Aorta (tissue), 5 donors: ENCODE measurements around the gene NPC1L1. TPM values are rescaled to one million over a fixed set of nuclear protein-coding genes. Genes with fewer than 3 reads are reported as not detected.

ENCODE experiments used
- ATAC-seq: fragments of 200-7000 bp; cut with Tn5 transposase; one replicate; pipeline ENCODE4 v1.9.1; 2022; ENCODE audit warnings: moderate library complexity; ENCODE audit not compliant: low FRiP score
- DNase-seq, 2 donors: peaks; one replicate each; pipeline ENCODE4 v3.0.0-alpha.2; 2020
- H3K27ac ChIP-seq, 2 donors: one replicate each; pipeline ENCODE4 v1.5.1; 2013; ENCODE audit warnings: low read length in 2 of 2, mild to moderate bottlenecking in 2 of 2, moderate library complexity in 2 of 2, control low read depth in 1 of 2, inconsistent platforms in 1 of 2, low read depth in 1 of 2
- H3K27me3 ChIP-seq, 2 donors: one replicate each; pipeline ENCODE4 v1.6.1; 2013; ENCODE audit warnings: control low read depth in 1 of 2, low read length in 1 of 2, mild to moderate bottlenecking in 1 of 2, moderate library complexity in 1 of 2; ENCODE audit not compliant: insufficient read depth in 2 of 2, control insufficient read depth in 1 of 2
- H3K36me3 ChIP-seq, 2 donors: one replicate each; pipeline ENCODE4 v1.6.1; 2013; ENCODE audit warnings: control low read depth in 1 of 2, low read length in 1 of 2, mild to moderate bottlenecking in 1 of 2; ENCODE audit not compliant: insufficient read depth in 2 of 2, control insufficient read depth in 1 of 2
- H3K4me1 ChIP-seq, 2 donors: one replicate each; pipeline ENCODE4 v1.6.1; 2013; ENCODE audit warnings: low read length in 2 of 2, control low read depth in 1 of 2, mild to moderate bottlenecking in 1 of 2, moderate library complexity in 1 of 2; ENCODE audit not compliant: insufficient read depth in 2 of 2, control insufficient read depth in 1 of 2
- H3K4me3 ChIP-seq, 2 donors: one replicate each; pipeline ENCODE4 v1.5.1; 2013; ENCODE audit warnings: low read length in 2 of 2, control low read depth in 1 of 2, mild to moderate bottlenecking in 1 of 2
- H3K9me3 ChIP-seq: one replicate; pipeline ENCODE4 v1.6.1; 2013; ENCODE audit warnings: mild to moderate bottlenecking, low read length; ENCODE audit not compliant: control insufficient read depth
- WGBS, 2 donors: extraction: QIAGEN DNeasy Blood & Tissue Kit; methylation state at CpG; one replicate each; pipeline ENCODE4 v1.1.7; 2013; 5-methylcytosine and 5-hydroxymethylcytosine counted together
- intact Hi-C, 2 donors: fragments of 100-400 bp; cut with DNase I; formaldehyde crosslinking; loops; one replicate each; pipeline versions ENCODE4 v1.14.2 to v1.15.0; 2022
- polyA plus RNA-seq, 2 donors: library from polyadenylated mRNA; stranded (reverse); fragments of 200-250 nt; gene quantifications; one replicate each; pipeline ENCODE4 v1.2.3, GENCODE V29; 2013
- total RNA-seq, 2 donors: library from RNA; stranded (reverse); fragmentation: NEBNext Ultra II Directional; extraction: Animal tissue kit (Norgen Biotek cat#: 25700); gene quantifications; one replicate each; pipeline ENCODE4 v1.2.1, GENCODE V29; 2021
- donor health status: healthy with polysubstance abuse.
- donor health status: Bipolar disorder and iron deficiency.
- donor health status: DM: no; HTN: no; CAD: no.
- donor health status: DM: no; HTN: no; CAD: no.
- donor health status: DM: yes; HTN: yes; CAD: no.

NPC1L1 gene
- total and polyA plus RNA-seq, 4 donors = 0.39 to 6.1 (median 0.95) TPM

DNA sequence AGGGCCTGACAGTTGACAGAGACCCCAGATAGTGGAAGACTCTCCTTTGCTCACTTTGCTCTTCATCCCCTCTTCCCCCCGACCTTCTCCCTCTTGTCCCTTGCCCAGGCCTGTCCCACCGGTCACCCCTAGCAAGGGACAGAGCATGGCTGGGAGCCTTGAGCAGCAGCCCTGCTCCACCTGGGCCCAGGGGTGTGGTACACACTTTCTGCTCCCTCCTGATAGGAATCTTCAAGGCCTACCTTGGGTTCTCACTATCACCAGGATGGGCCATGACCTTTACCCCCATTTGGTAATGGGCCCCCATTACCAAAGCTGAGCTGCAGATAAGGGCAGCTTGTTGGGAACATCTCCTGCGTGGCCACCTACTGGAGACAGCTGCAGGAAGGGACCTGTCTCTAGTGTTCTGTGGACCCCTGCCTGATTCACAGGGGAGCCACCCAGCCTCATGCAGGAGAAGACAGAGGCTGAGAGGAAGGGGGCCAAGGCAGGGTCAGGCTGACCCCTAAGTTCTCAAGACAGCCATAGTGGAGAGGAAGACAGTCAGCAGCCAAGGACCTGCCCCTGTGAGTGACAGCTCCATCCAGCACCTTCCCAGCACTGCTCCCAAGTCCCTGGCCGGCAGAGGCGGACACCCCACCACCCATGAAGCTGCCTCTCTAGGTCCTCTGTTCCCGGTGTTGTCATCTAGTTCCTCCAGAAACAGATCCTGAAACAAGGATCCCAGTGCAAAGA, 913 bp upstream of the NPC1L1 start:
- intact Hi-C loops = no loop called here
- H3K27ac ChIP-seq = no peak overlapping the region
- H3K36me3 ChIP-seq = no peaks in the 10 kb centered on the region
- no peaks in the 10 kb centered on the region for H3K9me3 ChIP-seq
- WGBS, 2 donors = 90 to 91% methylated on average over 6 of the region's 6 CpGs
- DNase-seq = no peak
- H3K4me3 ChIP-seq = no peak overlapping the region
- H3K4me1 ChIP-seq = no peaks in the 10 kb centered on the region
- no peak for ATAC-seq
- H3K27me3 ChIP-seq = no peaks in the 10 kb centered on the region

GRCh38 chr7:44540592-44541027, 520 bp downstream of the NPC1L1 start:
- no peak for ATAC-seq

GRCh38 chr7:44539669-44540506, 1.2 kb downstream of the NPC1L1 start:
- DNase-seq (no peak), ATAC-seq (no peak)
- intact Hi-C loops = no loop called here
- Histone ChIP-seq H3K9me3 (no peaks in the 10 kb centered on the region), H3K4me1 (no peaks in the 10 kb centered on the region), H3K36me3 (no peaks in the 10 kb centered on the region), H3K4me3 (no peak overlapping the region), H3K27me3 (no peaks in the 10 kb centered on the region), H3K27ac (no peak overlapping the region)
- 90 to 93% methylated on average over 27 of the region's 27 CpGs for WGBS, 2 donors

More at GRCh38 chr7:44540592-44541027, 520 bp downstream of the NPC1L1 start:
- Histone ChIP-seq H3K27ac (no peak overlapping the region), H3K27me3 (no peaks in the 10 kb centered on the region), H3K4me1 (no peaks in the 10 kb centered on the region), H3K4me3 (no peak overlapping the region), H3K36me3 (no peaks in the 10 kb centered on the region), H3K9me3 (no peaks in the 10 kb centered on the region)
- 87 to 93% methylated on average over 5 of the region's 5 CpGs for WGBS, 2 donors
- intact Hi-C loops = no loop called here
- no peak for DNase-seq

DNA sequence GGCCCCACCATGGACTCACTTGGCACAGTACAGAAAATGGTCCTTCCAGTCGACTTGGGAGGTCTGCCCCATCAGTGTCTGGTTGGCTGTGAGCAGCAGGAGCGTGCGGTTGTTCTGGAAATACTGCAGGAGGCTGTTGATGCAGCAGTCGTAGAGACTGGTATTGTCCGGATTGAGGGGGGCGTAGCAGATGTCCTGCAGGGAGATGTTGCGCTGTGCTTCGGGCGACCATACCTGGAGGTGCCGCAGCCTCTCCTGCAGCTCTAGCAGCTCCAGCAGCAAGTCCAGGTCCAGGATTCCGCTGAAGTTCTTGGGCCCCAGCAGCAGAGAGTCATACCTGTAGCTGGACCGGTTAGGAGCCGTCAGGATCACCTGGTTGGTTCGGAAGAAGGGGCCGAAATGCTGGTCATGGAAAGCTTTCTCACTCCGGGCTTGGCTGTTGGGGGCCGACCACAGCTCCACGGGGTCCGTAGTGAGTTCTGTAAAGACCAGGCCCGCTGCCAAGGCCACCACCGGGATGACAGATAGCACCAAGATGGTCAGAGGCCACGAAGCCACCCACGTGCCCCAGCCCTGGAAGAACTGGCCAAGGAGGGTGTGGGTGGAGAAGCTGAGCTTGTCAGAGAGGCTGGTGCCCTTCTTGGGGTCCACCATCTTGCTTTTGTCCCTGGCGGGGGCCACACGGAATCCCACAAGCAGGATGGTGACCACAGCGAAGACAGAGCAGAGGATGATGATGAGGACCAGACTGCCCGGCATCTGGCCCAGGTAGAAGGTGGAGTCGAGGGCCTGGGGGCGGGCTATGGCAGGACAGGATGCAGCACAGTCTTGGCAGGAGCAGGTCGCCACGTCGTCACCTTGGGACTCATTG, 2.1 kb downstream of the NPC1L1 start:
- no peaks in the 10 kb centered on the region for H3K4me1 ChIP-seq
- no peaks in the 10 kb centered on the region for H3K36me3 ChIP-seq
- WGBS, 2 donors = 91 to 94% methylated on average over 32 of the region's 32 CpGs
- ATAC-seq (no peak), DNase-seq (no peak)
- no peaks in the 10 kb centered on the region for H3K9me3 ChIP-seq
- H3K27me3 ChIP-seq = no peaks in the 10 kb centered on the region
- H3K27ac ChIP-seq = no peak overlapping the region
- intact Hi-C loops = no loop called here
- H3K4me3 ChIP-seq = no peak overlapping the region

DNA sequence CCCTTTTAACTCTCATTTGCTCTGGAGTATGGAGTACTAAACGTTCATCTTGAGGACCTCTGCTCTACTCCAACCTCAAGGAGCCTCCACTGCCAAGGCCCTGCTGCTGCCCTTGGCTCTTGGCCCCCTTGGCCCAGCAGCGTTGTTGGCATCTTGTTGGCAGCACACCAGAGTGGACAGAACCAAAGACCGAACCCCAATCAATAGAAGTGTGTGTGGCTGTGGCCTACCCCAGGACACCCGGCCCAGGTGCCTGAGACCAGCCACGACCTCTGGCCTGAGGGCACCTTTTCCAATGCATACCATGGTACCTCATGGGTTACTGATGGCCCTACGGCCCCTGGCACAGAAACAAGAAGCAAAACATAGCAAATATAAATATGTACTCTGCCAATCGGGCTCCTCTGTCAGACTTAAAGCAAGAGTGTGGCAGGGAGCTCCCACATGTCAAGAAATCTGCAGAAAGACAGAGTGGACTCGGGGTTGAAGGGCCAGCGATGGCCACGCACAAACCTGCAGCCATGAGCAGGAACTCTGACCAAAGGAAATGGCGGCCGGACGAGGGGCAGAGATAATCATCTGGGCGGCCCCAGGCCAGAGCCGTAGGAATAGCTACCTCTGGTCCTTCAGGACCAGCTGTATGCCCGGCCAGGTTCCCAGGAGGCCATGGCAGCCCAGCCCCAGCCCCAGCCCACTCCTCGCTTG, 2.9 kb downstream of the NPC1L1 start:
- H3K4me3 ChIP-seq = no peak overlapping the region
- H3K9me3 ChIP-seq = no peaks in the 10 kb centered on the region
- ATAC-seq = no peak
- no peak overlapping the region for H3K27ac ChIP-seq
- no peaks in the 10 kb centered on the region for H3K36me3 ChIP-seq
- 75% methylated on average over 17 of the region's 17 CpGs for WGBS, 2 donors
- intact Hi-C loops = no loop called here
- no peaks in the 10 kb centered on the region for H3K27me3 ChIP-seq
- DNase-seq = no peak
- H3K4me1 ChIP-seq = no peaks in the 10 kb centered on the region

DNA sequence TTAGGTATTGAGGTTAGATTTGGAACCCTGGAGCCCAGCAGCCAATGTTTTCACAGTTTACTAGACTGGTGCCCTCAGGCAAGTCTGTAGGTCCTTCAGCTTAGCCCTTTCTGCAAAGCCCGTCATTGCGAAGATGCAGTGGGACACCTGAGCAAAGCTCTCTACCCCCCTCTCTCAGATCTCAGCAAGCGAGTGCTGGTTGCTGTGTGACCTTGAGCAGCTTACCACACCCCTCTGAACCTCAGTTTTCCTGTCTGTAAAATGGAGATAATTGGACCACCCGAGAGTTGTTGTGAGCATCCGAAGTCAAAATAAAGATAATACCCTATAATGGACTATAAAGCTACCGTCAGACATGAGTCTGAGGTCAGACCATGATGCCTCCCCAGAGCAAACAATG, 3.7 kb downstream of the NPC1L1 start:
- no peak for DNase-seq
- WGBS, 2 donors = 96 to 97% methylated on average over 6 of the region's 6 CpGs
- no peaks in the 10 kb centered on the region for H3K9me3 ChIP-seq
- intact Hi-C loops = no loop called here
- H3K27me3 ChIP-seq = no peaks in the 10 kb centered on the region
- no peaks in the 10 kb centered on the region for H3K36me3 ChIP-seq
- no peak for ATAC-seq
- no peak overlapping the region for H3K27ac ChIP-seq
- no peak overlapping the region for H3K4me3 ChIP-seq
- no peaks in the 10 kb centered on the region for H3K4me1 ChIP-seq

GRCh38 chr7:44536090-44536489, 5.0 kb downstream of the NPC1L1 start:
- ATAC-seq (no peak), DNase-seq (no peak)
- Histone ChIP-seq H3K27ac (no peak overlapping the region), H3K27me3 (no peaks in the 10 kb centered on the region), H3K36me3 (no peaks in the 10 kb centered on the region), H3K4me3 (no peak overlapping the region), H3K4me1 (no peaks in the 10 kb centered on the region), H3K9me3 (no peaks in the 10 kb centered on the region)
- 87 to 89% methylated on average over 10 of the region's 10 CpGs for WGBS, 2 donors
- intact Hi-C loops = no loop called here
